KG1 (cell line): ENCODE results near the gene SUMO2.

Source experiments
- DNase-seq: peaks from one replicate; lab custom pipeline; 2025; lab: John Stamatoyannopoulos, UW

The SUMO2 gene

GRCh38 chr17:75118307-75118706 lies 64.5 kb downstream of the SUMO2 start:
- no peak for DNase-seq

DNA sequence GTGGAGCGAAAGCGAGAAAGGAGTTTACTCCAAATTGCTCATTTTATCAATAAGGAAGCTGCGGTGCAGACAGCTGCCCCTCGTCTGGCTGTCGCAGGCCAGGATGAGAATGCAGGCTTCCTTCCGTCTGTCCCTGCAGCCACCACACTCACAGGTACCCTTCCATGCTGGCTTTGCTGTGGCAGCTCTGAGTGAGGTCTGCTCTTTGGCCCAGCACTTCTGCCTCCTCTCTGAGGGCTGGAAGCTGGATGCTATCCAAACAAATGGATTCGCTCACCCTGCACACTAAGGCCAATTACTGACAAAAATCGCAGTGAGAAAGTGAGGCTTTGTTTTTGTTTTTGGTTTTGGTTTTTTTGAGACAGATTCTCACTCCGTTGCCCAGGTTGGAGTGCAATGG lies 66.0 kb downstream of the SUMO2 start:
- DNase-seq, result no peak
